HG03469 (cell line): ENCODE data around the gene AIFM1.

Experiments used
- ATAC-seq: cut with Tn5 transposase; IDR thresholded peaks from one replicate; pipeline ENCODE4 v1.9.1; 2021; ENCODE audit warnings: mild to moderate bottlenecking, moderate library complexity, moderate number of reproducible peaks; ENCODE audit not compliant: unreplicated experiment

Gene AIFM1

GRCh38 chrX:130165703-130166502 lies at the start of gene AIFM1:
AIFM1 (minus strand) TSS chrX:130165841; CDS start chrX:130165656, 185 bp downstream.
- ATAC-seq, result peak; percentile 89

DNA sequence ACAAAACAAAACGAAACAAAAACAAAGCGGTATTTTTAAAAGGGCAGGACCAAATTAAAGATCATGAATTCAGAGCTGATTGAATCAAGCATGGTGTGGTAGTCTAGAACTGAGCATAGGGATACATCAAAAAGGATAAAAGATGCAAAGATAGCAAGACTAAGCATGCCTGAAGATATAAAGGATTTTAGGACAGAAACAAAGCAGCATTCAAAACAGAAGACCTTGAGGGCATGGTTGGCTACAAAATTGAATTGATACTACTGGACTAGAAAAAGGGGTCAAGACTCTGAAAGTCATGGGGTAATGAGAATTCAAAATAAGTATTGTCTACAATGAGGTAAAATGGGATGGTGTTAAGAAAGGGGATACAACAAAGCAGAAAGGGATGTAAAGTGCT lies 47.7 kb upstream of the AIFM1 start:
- no peak for ATAC-seq

DNA sequence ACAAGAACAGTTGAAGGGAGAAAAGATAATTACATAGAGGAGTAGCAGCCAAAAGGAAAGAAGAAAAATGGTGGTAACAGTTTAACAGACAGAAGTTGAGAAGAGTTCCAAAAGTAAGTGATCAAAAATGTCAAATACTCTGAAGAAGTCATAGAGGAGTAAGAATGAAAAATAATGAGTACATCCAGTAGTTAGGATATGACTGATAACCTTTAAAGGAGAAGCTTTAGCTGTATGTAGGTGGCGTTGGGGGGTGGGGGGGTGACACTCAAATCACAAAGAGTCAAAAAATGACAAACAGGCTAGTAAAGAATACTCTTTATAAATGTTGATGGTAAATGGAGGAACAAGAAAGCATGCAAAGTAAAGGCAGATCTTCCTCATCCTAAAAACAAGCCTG lies 46.7 kb upstream of the AIFM1 start:
- no peak for ATAC-seq

- ATAC-seq, result no peak
These were observed 46.0 kb upstream of the AIFM1 start for GRCh38 chrX:130211415-130212186.

DNA sequence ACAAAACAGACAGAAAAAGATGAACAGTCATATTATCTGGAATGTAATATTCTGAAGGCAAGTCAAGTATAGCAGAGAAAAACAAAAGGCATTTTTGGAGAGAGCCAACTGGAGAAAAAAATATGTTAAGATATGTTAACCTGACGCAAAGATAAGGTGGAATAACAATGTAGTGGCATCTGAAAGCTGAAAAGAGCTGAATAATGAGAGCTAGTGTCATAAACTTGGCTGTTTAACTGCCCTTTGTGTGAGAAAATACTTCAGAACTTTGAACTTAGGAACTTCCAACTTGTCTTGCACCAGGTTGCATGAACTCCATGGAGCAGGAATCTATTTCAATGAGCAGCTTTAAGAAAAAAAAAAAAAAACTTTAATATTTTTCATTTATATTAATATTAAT lies 39.0 kb upstream of the AIFM1 start:
- ATAC-seq, result no peak

GRCh38 chrX:130197464-130197863 lies 31.8 kb upstream of the AIFM1 start:
- no peak for ATAC-seq

GRCh38 chrX:130196466-130196865 lies 30.8 kb upstream of the AIFM1 start:
- ATAC-seq, result no peak

- ATAC-seq, result no peak
These were observed 25.2 kb upstream of the AIFM1 start for GRCh38 chrX:130190801-130191200.

- ATAC-seq, result no peak
These were observed 21.0 kb upstream of the AIFM1 start for GRCh38 chrX:130186651-130187050.

DNA sequence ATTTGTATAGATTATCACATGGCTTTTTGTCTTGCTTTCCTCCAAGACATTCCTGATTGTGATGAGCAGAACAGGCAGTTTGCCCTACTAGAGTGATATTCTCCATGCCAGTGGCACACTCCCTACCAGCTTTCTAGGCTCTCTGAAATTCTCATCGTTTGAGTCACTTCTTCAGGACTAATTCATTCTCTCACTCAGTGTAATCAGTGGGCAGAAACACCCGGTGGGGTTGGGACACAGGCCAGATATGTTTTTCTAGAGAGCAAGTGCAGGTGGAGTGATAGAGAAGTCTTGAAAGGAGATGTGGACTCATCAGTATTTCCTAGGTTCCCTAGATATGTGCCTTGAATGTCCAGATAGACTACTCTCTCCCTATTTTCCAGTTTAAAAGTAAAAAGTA lies 19.2 kb upstream of the AIFM1 start:
- ATAC-seq, result no peak

- no peak for ATAC-seq
These were observed 18.5 kb upstream of the AIFM1 start for GRCh38 chrX:130184168-130184567.

- no peak for ATAC-seq
These were observed 14.1 kb upstream of the AIFM1 start for GRCh38 chrX:130179579-130180215.

GRCh38 chrX:130179170-130179569 lies 13.5 kb upstream of the AIFM1 start:
- ATAC-seq, result no peak

DNA sequence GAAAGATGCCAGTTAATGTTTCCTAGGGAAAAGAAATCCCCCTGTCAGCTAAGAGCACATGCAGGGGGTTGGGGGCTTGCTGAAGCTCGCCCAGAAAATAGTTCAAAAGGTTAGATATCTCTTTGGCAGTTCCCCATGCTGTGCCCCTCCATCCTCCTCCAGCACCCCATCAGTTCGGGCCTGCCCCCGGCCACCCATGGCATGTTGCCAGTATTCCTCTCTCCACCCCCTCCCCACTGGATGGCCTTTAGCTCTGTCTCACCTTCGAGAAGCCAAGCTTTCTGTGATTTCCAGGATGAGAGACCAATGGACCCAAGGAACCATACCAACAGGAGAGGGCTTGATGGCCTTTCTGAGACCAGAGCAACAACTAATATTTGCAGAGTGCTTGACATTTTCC lies 11.3 kb upstream of the AIFM1 start:
- ATAC-seq, result no peak

DNA sequence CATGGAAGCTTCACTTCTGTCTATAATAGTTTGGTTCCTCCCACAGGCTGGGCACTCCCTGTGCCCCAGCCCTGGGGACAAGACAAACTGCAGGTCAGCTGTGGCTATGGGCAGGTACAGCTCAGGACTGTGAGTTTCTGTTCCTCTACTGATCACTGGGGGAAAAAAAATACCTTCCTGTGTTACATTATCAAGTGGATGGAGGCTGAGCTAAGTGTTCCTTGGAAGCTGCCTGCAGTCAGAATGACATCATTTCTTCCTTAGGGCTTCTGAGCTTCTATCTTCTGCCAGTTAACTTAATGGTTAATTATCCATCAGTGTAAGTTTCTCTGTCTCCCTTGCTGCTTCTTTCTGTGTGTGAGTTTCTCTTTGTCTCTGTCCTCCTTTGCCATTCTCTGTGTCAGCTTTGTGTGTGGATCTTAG lies 10.7 kb upstream of the AIFM1 start:
- peak; percentile 64 for ATAC-seq

- no peak for ATAC-seq
These were observed 9.3 kb upstream of the AIFM1 start for GRCh38 chrX:130174937-130175336.

DNA sequence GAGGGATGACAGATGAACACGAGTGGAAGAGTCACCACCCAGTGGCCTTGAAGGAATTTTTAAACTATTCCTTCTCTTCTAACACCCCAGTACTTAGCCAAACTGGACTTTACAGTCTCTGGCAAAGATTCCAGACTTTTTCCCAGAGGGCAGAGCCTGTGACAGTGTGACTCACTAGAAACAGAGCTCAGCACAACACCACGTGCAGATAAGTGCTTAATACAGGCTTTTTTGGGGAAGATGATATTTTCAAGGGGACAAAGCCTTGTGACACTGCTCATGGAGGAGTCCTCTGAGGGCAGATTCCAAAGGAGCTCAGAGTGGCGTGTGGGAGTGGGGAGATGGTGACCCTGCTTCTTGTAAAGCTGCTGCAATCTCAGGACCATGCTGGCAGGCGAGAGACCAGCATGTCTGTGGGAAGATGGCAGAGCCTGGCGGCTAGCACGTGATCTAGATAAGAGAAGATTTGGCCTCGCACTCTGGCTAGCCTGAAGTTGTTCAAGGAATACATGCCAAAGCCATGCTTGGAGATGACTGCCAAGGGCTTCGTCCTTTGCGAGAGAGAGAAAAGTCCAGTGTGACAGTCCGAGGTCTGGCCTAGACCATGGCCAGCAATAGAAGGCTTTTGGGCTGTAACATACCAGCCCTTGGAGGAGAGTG lies 8.5 kb upstream of the AIFM1 start:
- no peak for ATAC-seq

GRCh38 chrX:130173190-130173895 lies 7.7 kb upstream of the AIFM1 start:
- ATAC-seq, result no peak

GRCh38 chrX:130172127-130172845 lies 6.6 kb upstream of the AIFM1 start:
- no peak for ATAC-seq
